M059J (cell line): ENCODE data around the gene SUPV3L1. TPM values are rescaled to one million over a fixed set of nuclear protein-coding genes. Genes with fewer than 3 reads are reported as not detected.

Source experiments
- total RNA-seq: library from RNA; depleted of rRNA; stranded (reverse); fragments of >200 nt; shearing (Covaris generic); gene quantifications from 2 replicates; pipeline ENCODE4 v1.2.3, GENCODE V29; 2014; rRNA removed

The SUPV3L1 gene
- total RNA-seq, 1 experiment from 2014 or later: 44.5 TPM

Other genes with a start within 250 kb of the SUPV3L1 start
- gene DDX21, start 224.1 kb upstream of the SUPV3L1 start, total RNA-seq: 40.4 and 51.9 TPM in 2 replicates
- gene KIFBP, start 191.4 kb upstream of the SUPV3L1 start, total RNA-seq: 44.7 and 68.5 TPM in 2 replicates
- 740 and 865 TPM in 2 replicates for gene SRGN, start 92.1 kb upstream of the SUPV3L1 start, total RNA-seq
- 21.2 and 44.1 TPM in 2 replicates for gene VPS26A, start 56.1 kb upstream of the SUPV3L1 start, total RNA-seq
- 0.27 and 3.4 TPM in 2 replicates for gene HKDC1, start 40.1 kb downstream of the SUPV3L1 start, total RNA-seq
- gene HK1, start 98.3 kb downstream of the SUPV3L1 start, total RNA-seq: 46.9 and 70.9 TPM in 2 replicates
- gene TACR2, start 236.7 kb downstream of the SUPV3L1 start, total RNA-seq: 0.05 and 0.15 TPM in 2 replicates